Activated CD4-positive, alpha-beta T cell treated with anti-CD3 and anti-CD28 coated beads, Interleukin-2, Interleukin-6, amounts not matched to agents 100 ng/mL and 50 ng/mL, durations not matched to agents 16 hours and 8 hours (primary cell): ENCODE results near the gene CIB1.

ENCODE experiments used
- DNase-seq: peaks from one replicate; pipeline ENCODE4 v3.0.0-alpha.2; 2020

Gene CIB1

DNA sequence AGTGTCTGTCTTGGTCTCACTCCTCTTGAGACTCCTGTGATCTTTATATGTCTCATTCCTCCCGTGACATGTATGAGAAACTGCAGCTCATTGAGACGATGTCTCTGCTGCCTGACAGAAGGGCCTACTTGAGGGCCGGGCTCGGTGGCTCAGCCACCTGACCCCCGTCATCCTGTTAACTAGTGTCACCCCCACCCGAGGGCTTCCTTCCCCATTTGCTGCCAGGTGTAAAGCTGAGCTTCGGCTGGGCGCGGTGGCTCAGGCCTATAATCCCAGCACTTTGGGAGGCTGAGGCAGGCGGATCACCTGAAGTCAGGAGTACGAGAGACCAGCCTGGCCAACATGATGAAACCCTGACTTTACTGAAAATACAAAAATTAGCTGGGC lies 19.9 kb downstream of the CIB1 start:
- DNase-seq: no peak

DNA sequence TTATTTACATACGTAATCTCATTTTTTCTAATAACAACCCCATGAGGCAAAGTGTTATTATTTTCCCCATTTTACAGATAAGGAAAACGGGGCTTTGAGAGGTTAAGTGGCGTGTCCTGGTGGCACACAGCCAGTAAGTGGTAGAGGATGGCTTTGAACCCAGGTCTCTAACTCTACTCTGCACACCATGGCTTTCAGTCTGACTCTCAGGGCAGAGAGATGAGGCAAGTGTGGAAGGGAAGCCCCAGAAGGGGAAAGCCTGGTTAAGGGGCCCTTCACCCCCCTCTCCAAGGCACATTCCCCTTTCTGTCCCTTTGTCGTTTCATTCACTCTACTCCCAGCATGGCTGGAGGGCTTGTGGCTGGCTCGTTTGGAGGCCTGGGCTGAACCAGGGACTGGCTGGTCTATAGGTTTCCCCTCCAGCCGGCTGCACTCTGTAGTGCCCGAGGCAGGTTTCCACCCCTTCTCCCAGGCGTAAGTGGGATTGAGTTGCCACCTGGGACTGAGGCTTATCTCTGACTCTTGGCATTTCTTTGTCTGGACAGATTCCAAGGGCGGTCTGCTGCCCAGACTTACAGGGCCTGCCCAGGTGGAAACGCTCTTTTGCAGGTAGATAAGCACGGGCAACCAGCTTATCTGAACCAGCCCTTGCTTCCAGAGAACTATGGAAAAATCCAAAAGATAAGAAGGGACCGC lies 20.5 kb downstream of the CIB1 start:
- no peak for DNase-seq

GRCh38 chr15:90212221-90213098 lies 21.3 kb downstream of the CIB1 start:
- DNase-seq: no peak

- no peak for DNase-seq
Observed at GRCh38 chr15:90211440-90212143, 22.1 kb downstream of the CIB1 start.

DNA sequence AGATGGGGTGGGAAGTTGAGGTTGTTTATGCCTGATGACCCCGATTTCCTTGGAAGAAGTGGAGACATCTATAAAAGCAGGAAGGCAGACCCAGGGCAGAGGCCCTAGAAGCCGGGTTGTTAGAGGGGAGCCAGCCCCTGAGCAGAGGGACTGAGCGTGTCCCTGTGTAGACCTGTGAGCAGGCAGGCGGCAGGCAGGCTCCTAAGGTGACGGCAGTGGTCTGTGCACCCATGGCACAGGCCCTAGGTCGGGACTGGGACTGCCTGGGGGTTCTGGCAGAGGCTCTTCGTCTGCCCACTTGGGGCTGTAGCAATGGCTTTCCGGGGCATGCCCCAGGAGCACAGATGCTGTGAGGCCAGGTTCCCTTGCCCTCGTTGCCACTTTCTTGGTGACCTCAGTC lies 22.7 kb downstream of the CIB1 start:
- no peak for DNase-seq

DNA sequence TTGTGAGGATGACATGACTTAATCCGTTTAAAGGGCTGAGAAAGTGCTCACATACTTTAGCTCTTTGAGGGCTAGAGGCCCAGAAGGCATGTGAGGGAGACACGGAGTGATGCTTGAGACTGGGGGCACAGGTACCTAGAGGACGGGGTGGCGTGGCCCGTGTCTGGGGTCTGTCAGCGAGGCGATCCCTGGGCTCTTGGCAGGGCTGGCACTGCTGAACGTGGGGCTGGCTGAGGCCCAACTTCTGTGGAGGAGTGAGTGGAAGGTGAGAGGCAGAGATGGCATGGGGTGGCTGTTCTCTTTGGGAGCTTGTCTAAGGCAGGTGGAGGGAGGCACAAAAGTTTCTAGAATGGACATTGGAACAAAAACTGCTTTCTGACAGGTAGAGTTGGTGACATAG lies 23.1 kb downstream of the CIB1 start:
- DNase-seq: no peak

DNA sequence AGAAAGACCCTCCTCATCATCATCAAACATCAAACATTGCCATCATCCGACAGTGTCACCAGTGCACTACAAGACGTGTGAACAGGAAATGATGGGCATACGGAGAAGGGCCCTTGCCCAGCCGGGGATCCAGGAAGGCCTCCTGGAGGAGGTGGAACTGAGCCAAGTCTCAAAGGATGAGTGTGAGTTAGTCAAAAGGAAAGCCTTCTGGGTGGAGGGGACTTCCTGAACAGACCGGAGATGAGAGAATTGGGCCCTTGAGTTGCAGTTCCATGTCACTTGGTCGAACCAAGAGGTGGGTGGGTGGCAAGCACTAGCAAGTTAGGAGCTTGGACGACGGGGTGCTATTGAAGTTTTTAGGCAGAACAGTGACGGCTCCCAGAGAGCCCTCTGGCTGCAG lies 24.1 kb downstream of the CIB1 start:
- DNase-seq: peak; percentile 65

DNA sequence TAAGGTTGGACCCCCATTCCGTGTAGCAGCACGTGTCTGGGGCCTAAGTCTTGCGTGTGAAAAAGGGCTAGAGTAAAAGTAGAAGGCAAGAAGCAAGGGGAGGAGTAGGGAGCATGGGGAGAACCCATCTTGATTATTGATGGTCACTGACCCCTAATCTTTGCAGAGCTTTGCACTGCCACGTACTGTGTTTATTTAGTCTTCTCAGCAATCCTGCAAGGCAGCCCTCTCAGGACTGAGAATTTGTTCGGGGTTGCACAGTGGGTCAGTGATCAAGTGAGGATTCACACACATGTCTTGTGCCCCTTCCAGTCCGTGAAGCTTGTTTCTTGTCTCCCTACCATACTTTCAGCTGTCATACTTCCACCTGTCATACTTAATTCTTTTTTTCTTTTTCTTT lies 25.4 kb downstream of the CIB1 start:
- DNase-seq: no peak

GRCh38 chr15:90207252-90207651 lies 26.5 kb downstream of the CIB1 start:
- no peak for DNase-seq

GRCh38 chr15:90205886-90206285 lies 27.9 kb downstream of the CIB1 start:
- no peak for DNase-seq

DNA sequence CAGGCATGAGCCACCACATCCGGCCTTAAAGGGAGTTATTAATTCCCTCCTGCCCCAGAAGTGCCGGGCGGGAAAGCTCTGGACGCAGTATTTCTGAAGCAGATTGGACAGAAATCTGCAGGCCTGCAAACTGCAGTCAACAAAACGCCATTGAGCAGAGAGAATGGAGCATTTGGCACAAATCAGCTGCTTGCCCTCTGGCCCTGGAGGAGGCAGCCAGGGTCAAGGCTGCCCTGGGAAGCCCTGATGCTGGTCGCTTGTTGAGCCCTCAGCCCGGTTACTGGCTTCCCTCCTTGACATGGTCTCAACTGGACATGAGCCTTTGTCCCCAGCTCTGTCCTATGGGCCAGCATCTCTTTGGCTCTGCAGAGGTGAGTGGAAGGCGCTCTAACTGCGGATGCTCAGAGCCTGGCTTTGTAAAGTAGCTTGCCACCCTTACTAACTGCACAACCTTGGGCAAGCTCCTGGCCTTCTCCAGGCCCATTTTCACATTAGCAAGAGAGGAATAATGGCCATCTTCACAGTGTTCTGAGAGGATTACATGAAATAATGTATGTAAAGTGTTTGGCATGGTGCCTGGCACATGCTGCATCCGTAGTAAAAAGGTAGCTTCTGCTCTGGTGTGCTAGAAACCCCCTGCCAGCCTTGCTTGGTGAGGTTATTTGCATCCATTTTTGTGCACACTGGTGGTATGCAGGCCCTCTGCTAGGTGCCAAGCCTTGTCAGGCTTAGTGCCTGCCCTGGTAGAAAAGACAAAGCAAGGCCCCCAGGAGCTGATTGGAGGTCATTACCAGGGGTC lies 28.5 kb downstream of the CIB1 start:
- no peak for DNase-seq

DNA sequence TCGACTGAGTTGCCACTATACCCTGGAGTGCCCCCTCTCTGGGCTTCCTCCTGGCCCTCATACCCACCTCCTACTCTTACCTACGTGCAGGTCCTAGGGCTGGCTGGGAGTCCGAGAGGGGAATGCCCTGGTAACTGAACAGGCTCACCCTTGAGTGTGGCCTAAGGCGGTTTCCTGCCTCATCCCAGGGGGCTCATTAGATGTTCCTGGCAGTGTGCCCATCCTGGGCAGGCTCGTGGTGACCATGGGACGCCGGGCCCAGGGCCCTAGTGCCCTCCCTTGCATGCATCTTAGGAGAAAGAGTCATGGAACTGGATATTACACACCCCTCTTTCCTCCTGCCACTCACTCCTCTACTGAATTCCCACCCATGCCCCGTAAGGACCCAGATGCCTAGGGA lies 29.8 kb downstream of the CIB1 start:
- DNase-seq: no peak

DNA sequence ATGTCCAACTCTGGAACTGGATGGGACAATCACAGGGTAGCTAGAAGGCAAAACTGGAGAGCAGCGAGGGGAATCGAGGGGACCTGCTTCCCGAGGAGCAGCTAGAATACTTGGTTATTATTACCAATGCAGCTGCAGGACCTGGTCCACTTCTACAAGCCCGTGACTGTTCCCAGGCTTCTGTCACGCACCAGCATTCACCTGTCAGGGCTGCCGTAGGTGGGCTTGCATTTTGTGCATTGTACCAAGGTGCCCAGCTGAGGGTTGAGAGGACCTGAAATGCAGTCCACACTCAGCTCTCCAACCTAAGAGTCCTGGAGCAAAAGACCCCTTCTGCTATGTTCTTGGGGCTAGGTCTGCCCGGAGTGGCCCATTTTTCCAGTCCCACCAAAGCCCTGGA lies 30.3 kb downstream of the CIB1 start:
- DNase-seq: no peak

GRCh38 chr15:90202929-90203328 lies 30.8 kb downstream of the CIB1 start:
- no peak for DNase-seq

GRCh38 chr15:90201944-90202375 lies 31.8 kb downstream of the CIB1 start:
- no peak for DNase-seq

- DNase-seq: peak; percentile 75
Observed at GRCh38 chr15:90201130-90201943, 32.4 kb downstream of the CIB1 start, which contains the start of gene SEMA4B. Gene SEMA4B (plus strand): TSS chr15:90201330. CDS start chr15:90201579, 249 bp downstream.

GRCh38 chr15:90200534-90201129 lies 33.1 kb downstream of the CIB1 start:
- DNase-seq: no peak

DNA sequence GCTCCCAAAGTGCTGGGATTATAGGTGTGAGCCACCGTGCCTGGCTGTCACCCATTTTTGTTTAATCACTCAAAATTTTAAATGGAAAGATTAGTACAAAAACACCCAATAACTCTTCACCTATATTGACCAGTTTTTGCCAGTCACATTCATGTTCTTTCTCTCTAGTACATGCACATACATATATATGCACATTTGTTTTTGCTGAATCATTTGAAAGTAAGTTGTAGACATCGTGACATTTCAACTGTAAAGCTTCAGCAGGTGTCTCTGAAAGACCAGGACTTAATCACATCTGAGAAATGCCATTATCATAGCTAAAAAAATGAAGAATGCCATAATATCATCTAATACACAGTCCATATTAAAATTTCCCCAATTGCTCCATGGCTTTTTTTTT lies 39.1 kb downstream of the CIB1 start:
- no peak for DNase-seq

DNA sequence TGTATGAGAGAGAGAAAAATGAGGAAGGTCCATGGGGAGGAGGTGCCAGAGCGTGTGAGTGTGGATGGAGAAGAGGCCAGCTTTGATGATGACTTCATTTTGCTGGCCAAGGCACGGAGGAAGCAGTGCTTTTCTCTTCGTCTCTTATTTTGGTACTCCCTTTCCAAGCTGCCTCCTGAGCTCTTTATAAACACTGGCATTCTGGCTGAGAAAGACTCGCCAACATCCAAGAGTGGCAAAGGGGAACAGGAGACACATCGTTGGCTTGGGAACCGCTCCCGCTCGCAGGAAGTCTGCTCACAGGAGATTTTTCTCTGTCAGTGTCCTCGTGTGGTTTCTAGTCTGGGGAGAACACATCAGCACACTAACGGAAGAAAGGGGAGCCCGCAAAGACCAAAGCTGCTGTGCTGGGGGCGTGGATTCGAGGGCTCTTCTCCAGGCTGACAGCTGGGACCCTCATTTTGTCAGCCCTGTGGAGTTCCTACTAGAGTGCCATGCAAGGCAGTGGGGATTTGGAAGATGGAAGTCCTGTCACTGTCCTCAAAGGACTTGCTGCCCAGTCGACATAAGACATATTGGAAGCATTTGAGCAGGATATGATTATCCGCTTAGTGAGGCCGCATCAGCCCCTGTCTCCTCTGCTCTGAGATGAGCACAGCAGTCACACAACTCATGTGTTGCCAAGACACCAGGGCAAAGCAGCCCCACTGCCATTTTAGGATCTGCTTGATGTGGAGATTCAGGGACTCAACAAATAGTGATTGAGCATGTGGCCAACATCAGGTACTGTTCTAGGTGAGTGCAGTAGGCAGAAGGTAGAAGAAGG lies 40.6 kb downstream of the CIB1 start:
- no peak for DNase-seq

DNA sequence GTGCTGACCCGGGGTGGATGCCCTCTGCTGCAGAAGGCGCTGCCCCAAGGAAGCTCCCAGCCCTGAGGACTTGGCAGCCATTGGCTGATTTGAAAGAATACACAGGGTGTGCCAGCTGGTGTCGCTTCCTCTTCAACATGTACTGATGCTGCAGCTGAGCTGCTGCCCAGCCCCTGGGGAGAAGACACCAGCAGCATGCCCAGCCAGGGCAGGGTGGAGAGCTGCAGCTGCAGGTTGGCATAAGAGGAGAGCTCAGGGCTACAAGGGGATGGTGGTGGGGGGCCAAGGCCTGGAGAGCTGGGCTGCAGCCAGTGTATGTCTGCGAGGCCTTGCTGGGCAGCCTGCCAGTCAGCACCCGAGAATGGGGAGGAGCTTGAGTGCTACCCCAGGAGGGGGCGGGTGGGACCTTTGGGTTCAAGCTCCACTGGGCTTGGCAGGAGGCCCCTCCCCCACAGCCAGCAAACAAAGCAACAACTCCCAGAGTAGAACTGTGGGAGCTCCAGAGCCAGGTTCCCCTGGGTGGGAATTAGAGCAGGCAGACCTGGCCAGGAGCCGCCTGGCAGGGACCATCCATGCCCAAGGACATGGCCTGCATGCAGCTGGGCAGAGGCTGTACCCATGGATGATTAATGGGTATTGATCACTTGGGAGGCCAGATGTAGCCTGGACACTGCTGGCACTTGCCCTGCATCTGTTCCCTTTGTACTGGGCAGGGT lies 41.8 kb downstream of the CIB1 start:
- DNase-seq: no peak
